Transverse colon (tissue), 4 donors: Measurements from ENCODE around the gene CDC42BPB. TPM values are rescaled to one million over a fixed set of nuclear protein-coding genes. Genes with fewer than 3 reads are reported as not detected.

Experiments used
- DNase-seq: peaks from one replicate; pipeline ENCODE4 v3.0.0-alpha.2; 2019
- H3K27ac ChIP-seq, 4 donors: fragments of 200-600 bp; sonication (generic); 2 replicates each; pipeline ENCODE4 v1.5.1; 2016 to 2018; ENCODE audit warnings: inconsistent platforms in 4 of 4
- H3K27me3 ChIP-seq: fragments of 200-600 bp; sonication (generic); 2 replicates; pipeline ENCODE4 v1.5.1; 2017; ENCODE audit warnings: inconsistent platforms
- H3K36me3 ChIP-seq, 4 donors: fragments of 200-600 bp; sonication (generic); 2 replicates each; pipeline ENCODE4 v1.5.1; 2017 to 2019; ENCODE audit warnings: inconsistent platforms in 4 of 4
- H3K4me1 ChIP-seq, 4 donors: fragments of 200-600 bp; sonication (generic); 2 replicates each; pipeline ENCODE4 v1.5.1; 2017 to 2020; ENCODE audit warnings: inconsistent platforms in 4 of 4
- H3K4me3 ChIP-seq, 4 donors: fragments of 200-600 bp; sonication (generic); 1 replicate in 1 of 4; 2 replicates in 3 of 4; pipeline versions ENCODE4 v1.5.1 to v1.6.1; 2017 to 2019; ENCODE audit warnings: inconsistent platforms in 4 of 4
- H3K9me3 ChIP-seq, 2 donors: fragments of 200-600 bp; sonication (generic); 2 replicates each; pipeline ENCODE4 v1.5.1; 2017 to 2019; ENCODE audit warnings: inconsistent platforms in 2 of 2
- EP300 ChIP-seq: sonication (generic); formaldehyde crosslinking; IDR thresholded peaks from one replicate; pipeline ENCODE4 v1.6.1; 2017; ENCODE audit warnings: antibody characterized with exemption, low read depth
- POLR2A ChIP-seq: fragments of 450-650 bp; IDR thresholded peaks from one replicate; pipeline ENCODE4 v1.6.1; 2016; ENCODE audit warnings: antibody characterized with exemption, mild to moderate bottlenecking, moderate library complexity
- POLR2AphosphoS5 ChIP-seq, 3 donors: sonication (generic); formaldehyde crosslinking; IDR thresholded peaks; one replicate each; pipeline ENCODE4 v1.6.1; 2016; ENCODE audit warnings: antibody characterized with exemption in 3 of 3
- WGBS, 2 donors: methylation state at CpG; one replicate each; pipeline ENCODE4 v1.1.5; 2018; ENCODE audit warnings: low coverage in 1 of 2; 5-methylcytosine and 5-hydroxymethylcytosine counted together
- in situ Hi-C, 4 donors: fragments of 200-750 bp; cut with MboI; loops; one replicate each; pipeline versions ENCODE4 v1.15.0 to v1.15.1; 2017; ENCODE audit warnings: low sequenced_read_pairs in 3 of 4, low pct_ligation_motif_present in 1 of 4, low pct_unique_long_range_greater_than_20kb in 1 of 4
- intact Hi-C: fragments of 100-400 bp; cut with DNase I; formaldehyde crosslinking; loops from one replicate; pipeline ENCODE4 v1.15.1; 2023; ENCODE audit warnings: low total_unique reads
- total RNA-seq, 4 donors: library from RNA; depleted of rRNA; stranded (reverse); fragments of >200 nt; gene quantifications; one replicate each; pipeline ENCODE4 v1.1.0, GENCODE V29; 2016
- TF ChIP-seq, protein P1 (sequence below), 5 experiments: fragments of 200-600 bp in 3 of 5; fragments of 450-650 bp in 2 of 5; sonication (generic) in 3 of 5; IDR thresholded peaks; 1 replicate in 2 of 5; 2 replicates in 3 of 5; pipeline ENCODE4 v1.5.1; 2016 to 2017; ENCODE audit warnings: antibody characterized with exemption in 5 of 5, inconsistent platforms in 3 of 5, mild to moderate bottlenecking in 2 of 5, moderate library complexity in 1 of 5

The CDC42BPB gene
- total RNA-seq, 4 donors from 2014 or later, result 109 to 160 (median 123) TPM

DNA sequence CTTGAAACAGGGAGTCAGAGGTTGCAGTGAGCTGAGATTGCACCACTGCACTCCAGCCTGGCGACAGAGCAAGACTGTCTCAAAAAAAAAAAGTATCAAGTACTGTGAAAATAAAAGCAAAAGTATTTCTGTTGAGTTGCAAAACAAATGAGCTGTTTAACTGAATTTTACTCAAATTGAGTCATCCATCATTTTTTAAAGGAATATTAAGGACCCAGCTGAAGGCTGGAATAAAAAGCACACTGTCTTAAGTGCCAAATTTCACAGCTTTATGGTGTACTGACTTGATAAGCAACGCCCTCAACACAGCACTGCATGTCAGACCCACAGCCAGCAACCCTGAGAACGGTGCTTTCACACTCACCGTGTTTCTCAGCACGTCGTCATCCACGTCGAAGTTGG, 76.9 kb downstream of the CDC42BPB start:
- Histone ChIP-seq H3K9me3 (no peaks in the 10 kb centered on the region), H3K27ac (no peak overlapping the region), H3K4me3 (no peak overlapping the region), H3K4me1 (no peaks in the 10 kb centered on the region), H3K36me3 (peaks cover 0 to 60% (median 21%) of the 10 kb centered on the region in 4 donors), H3K27me3 (no peaks in the 10 kb centered on the region)
- TF ChIP-seq POLR2AphosphoS5 (IDR thresholded peaks at IDR 0.05) (no peak), EP300 (no peak), POLR2A (no peak)
- TF ChIP-seq, protein P1, sequence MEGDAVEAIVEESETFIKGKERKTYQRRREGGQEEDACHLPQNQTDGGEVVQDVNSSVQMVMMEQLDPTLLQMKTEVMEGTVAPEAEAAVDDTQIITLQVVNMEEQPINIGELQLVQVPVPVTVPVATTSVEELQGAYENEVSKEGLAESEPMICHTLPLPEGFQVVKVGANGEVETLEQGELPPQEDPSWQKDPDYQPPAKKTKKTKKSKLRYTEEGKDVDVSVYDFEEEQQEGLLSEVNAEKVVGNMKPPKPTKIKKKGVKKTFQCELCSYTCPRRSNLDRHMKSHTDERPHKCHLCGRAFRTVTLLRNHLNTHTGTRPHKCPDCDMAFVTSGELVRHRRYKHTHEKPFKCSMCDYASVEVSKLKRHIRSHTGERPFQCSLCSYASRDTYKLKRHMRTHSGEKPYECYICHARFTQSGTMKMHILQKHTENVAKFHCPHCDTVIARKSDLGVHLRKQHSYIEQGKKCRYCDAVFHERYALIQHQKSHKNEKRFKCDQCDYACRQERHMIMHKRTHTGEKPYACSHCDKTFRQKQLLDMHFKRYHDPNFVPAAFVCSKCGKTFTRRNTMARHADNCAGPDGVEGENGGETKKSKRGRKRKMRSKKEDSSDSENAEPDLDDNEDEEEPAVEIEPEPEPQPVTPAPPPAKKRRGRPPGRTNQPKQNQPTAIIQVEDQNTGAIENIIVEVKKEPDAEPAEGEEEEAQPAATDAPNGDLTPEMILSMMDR (IDR thresholded peaks at IDR 0.05), result no peak
- no peak for DNase-seq
- 84% methylated on average over 8 of the region's 8 CpGs for WGBS, 2 donors
- intact Hi-C loops (no loop called here), in situ Hi-C loops (no loop called here)

DNA sequence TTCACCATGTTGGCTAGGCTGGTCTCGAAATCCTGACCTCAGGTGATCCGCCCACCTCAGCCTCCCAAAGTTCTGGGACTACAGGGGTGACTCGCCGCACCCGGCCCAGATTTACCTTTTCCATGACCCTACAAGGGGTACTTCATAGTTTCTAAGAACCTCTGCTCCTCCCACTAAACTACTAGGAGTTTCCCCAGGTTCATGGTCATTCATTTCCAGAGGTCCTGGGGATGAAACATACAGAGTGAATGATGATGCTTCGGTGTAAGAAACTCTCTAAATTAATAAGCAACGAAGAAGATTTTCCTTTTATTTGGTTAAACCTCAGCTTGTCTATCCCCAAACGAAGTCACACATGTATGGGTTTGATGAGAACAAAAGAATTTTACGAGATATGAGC, 77.9 kb downstream of the CDC42BPB start:
- in situ Hi-C loops (no loop called here), intact Hi-C loops (no loop called here)
- TF ChIP-seq, protein P1 (IDR thresholded peaks at IDR 0.05), result no peak
- TF ChIP-seq POLR2AphosphoS5 (IDR thresholded peaks at IDR 0.05) (no peak), POLR2A (no peak), EP300 (no peak)
- no peak for DNase-seq
- H3K4me1 ChIP-seq, result no peaks in the 10 kb centered on the region
- H3K27me3 ChIP-seq, result no peaks in the 10 kb centered on the region
- WGBS, 2 donors, result 90 to 94% methylated on average over 4 to 9 of the region's 9 CpGs
- no peak overlapping the region for H3K27ac ChIP-seq
- peaks cover 0 to 69% (median 25%) of the 10 kb centered on the region in 4 donors for H3K36me3 ChIP-seq
- H3K9me3 ChIP-seq, result no peaks in the 10 kb centered on the region
- no peak overlapping the region for H3K4me3 ChIP-seq

DNA sequence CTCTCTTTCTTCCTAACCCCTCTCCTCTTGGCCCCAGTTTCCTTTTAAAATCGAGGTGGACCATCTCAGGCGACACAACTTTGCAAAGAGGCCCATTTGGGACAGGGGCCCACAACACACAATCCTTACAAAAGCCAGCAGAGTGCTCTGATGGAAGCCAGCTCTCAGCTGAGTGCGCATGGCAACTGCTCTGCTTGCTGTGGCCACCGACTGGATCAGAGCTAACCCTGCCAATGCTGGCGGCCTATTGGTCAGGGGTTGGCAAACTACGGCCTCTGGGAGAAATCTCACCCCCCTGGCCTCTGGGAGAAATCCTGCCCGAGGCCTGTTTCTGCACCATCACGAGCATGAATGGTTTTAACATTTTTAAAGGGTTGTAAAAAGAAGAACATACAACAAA, 79.9 kb downstream of the CDC42BPB start:
- in situ Hi-C loops, result no loop called here
- H3K4me3 ChIP-seq, result no peak overlapping the region
- WGBS, 2 donors, result 61 to 77% methylated on average over 2 to 8 of the region's 8 CpGs
- intact Hi-C loops, result no loop called here
- H3K36me3 ChIP-seq, result peaks cover 0 to 79% (median 25%) of the 10 kb centered on the region in 4 donors
- TF ChIP-seq POLR2AphosphoS5 (IDR thresholded peaks at IDR 0.05) (no peak), POLR2A (no peak), EP300 (no peak)
- TF ChIP-seq, protein P1 (IDR thresholded peaks at IDR 0.05), result no peak
- no peak overlapping the region for H3K27ac ChIP-seq
- no peak for DNase-seq
- H3K27me3 ChIP-seq, result no peaks in the 10 kb centered on the region
- no peaks in the 10 kb centered on the region for H3K4me1 ChIP-seq
- H3K9me3 ChIP-seq, result no peaks in the 10 kb centered on the region

DNA sequence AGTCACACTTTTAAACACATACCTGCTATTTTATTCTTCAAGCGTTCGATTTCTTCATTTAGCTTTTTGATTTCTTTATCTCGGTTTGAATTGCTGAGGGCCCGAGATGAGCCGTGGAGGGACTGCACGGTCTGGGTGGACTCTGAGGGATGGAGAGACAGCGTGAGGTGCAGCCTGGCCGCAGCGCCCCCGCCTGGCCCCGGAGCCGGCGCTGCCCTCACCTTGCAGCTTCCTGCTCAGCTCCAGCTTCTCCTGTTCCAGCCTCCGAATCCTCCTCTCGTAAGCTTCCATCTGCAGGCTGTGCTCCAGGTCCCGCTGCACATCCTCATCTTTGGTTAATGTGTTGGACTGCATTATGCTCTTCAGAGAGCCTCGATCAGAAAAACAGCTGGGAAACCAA, 81.7 kb downstream of the CDC42BPB start:
- TF ChIP-seq EP300, result no peak
- no peak for TF ChIP-seq POLR2AphosphoS5 (IDR thresholded peaks at IDR 0.05)
- TF ChIP-seq, protein P1 (IDR thresholded peaks at IDR 0.05), result no peak
- TF ChIP-seq POLR2A, result no peak
- H3K36me3 ChIP-seq, result peaks cover 0 to 79% (median 29%) of the 10 kb centered on the region in 4 donors

More for the DNA sequence above, 81.7 kb downstream of the CDC42BPB start:
- DNase-seq, result no peak
- whole genome bisulfite sequencing, 2 donors, result 88 to 95% methylated on average over 17 of the region's 17 CpGs
- in situ Hi-C loops, result no loop called here
- Histone ChIP-seq H3K9me3 (no peaks in the 10 kb centered on the region), H3K4me3 (no peak overlapping the region), H3K27ac (no peak overlapping the region), H3K4me1 (no peaks in the 10 kb centered on the region), H3K27me3 (no peaks in the 10 kb centered on the region)
- intact Hi-C loops, result no loop called here
